Adrenal gland (tissue), 5 donors: ENCODE data around the gene PLXNA2.

Experiments used
- CTCF ChIP-seq, 6 experiments: fragments of 450-650 bp in 4 of 6; fragments of 200-600 bp in 2 of 6; sonication (generic) in 1 of 6; IDR thresholded peaks; 1 replicate in 5 of 6; 2 replicates in 1 of 6; pipeline versions ENCODE4 v1.5.1 to v1.8.0; 2016 to 2021; ENCODE audit warnings: antibody characterized with exemption in 6 of 6, mild to moderate bottlenecking in 2 of 6, moderate library complexity in 1 of 6
- POLR2A ChIP-seq, 2 donors: fragments of 450-650 bp; IDR thresholded peaks; one replicate each; pipeline ENCODE4 v1.6.1; 2017; ENCODE audit warnings: antibody characterized with exemption in 2 of 2, mild to moderate bottlenecking in 2 of 2, moderate library complexity in 1 of 2
- donor health status: DM: no; HTN: no; CAD: no.

DNA sequence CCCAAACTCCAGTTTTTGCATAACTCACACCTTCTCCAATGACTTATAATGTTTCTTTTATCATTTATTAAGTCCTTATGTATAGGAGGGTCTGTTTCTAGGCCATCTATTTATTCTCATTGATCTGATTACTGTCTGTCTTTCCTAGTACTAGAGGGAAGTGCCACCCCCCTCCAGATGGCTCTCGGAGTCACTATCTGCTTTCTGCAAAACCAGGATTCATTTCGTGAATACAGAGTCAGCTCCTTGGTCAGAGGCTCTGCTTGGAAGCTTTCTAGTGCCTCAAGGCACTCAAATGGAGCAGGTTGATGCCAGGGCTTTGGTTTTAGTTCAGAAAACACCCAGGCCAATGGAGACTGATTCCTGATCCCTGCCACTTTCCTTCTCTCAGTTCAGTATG lies 231.0 kb downstream of the PLXNA2 start:
- no peak for TF ChIP-seq POLR2A (IDR thresholded peaks at IDR 0.05)
- no peak for TF ChIP-seq CTCF (IDR thresholded peaks at IDR 0.05)
